Activated CD4-positive, alpha-beta T cell treated with anti-CD3 and anti-CD28 coated beads for 36 hours (primary cell): Measurements from ENCODE around the gene CYP20A1. TPM values are rescaled to one million over a fixed set of nuclear protein-coding genes. Genes with fewer than 3 reads are reported as not detected.
"Not testable (repeated sequence)": the region's sequence is repeated elsewhere in the genome, so short reads cannot be mapped to it uniquely, and the experiment has no call there.

ENCODE experiments used
- ATAC-seq: fragments of 200-7000 bp; cut with Tn5 transposase; one replicate; pipeline ENCODE4 v1.10.0; 2021; ENCODE audit warnings: mild to moderate bottlenecking, moderate library complexity
- CTCF ChIA-PET: fragments of 350-600 bp; sonication (Branson Sonifier 250); formaldehyde crosslinking; loops from one replicate; lab custom pipeline; 2021; ENCODE audit warnings: antibody characterized with exemption; lab: Charles Lee
- POLR2A ChIA-PET: fragments of 350-600 bp; sonication (Branson Sonifier 250); formaldehyde crosslinking; loops from one replicate; lab custom pipeline; 2021; ENCODE audit warnings: antibody characterized with exemption, inconsistent platforms; lab: Charles Lee
- DNase-seq: peaks from one replicate; pipeline ENCODE4 v3.0.0-alpha.2; 2020
- H3K27ac Mint-ChIP-seq: one replicate; pipeline ENCODE4 v1.8.0; 2021; ENCODE audit warnings: mixed read lengths
- H3K27me3 Mint-ChIP-seq: one replicate; pipeline ENCODE4 v1.8.0; 2021; ENCODE audit warnings: mixed read lengths
- H3K36me3 Mint-ChIP-seq: one replicate; pipeline ENCODE4 v1.8.0; 2021; ENCODE audit warnings: low read depth, mixed read lengths
- H3K4me1 Mint-ChIP-seq: one replicate; pipeline ENCODE4 v1.8.0; 2021; ENCODE audit warnings: mixed read lengths
- H3K4me3 Mint-ChIP-seq: one replicate; pipeline ENCODE4 v1.8.0; 2021; ENCODE audit warnings: mild to moderate bottlenecking, moderate library complexity, mixed read lengths
- H3K9me3 Mint-ChIP-seq: one replicate; pipeline ENCODE4 v1.8.0; 2021; ENCODE audit warnings: low read depth, mixed read lengths
- intact Hi-C, 2 experiments: fragments of 100-400 bp; cut with DNase I in 1 of 2; cut with micrococcal nuclease in 1 of 2; formaldehyde crosslinking; loops; one replicate each; pipeline versions ENCODE4 v1.14.2 to v1.15.1; 2022 to 2024; cut with DNase I, micrococcal nuclease
- total RNA-seq, 2 experiments: library from RNA; stranded (reverse); gene quantifications; one replicate each; pipeline ENCODE4 v1.2.3, GENCODE V29; 2021

Gene CYP20A1
- total RNA-seq, 2 experiments from 2014 or later: 19.0 to 23.3 TPM

GRCh38 chr2:203338322-203338721 lies 99.5 kb downstream of the CYP20A1 start:
- Mint-ChIP-seq H3K27ac (no peak overlapping the region), H3K36me3 (peaks cover 8% of the 10 kb centered on the region), H3K4me1 (peaks cover 2% of the 10 kb centered on the region), H3K27me3 (no peaks in the 10 kb centered on the region), H3K4me3 (no peak overlapping the region), H3K9me3 (no peaks in the 10 kb centered on the region)
- intact Hi-C loops: no loop called here
- DNase-seq: no peak
- CTCF ChIA-PET: no interaction called here
- POLR2A ChIA-PET: interaction anchor here (0.6 kb wide), 2 partner anchors 39 to 394 kb away, joined by 3 read pairs; no protein-coding TSS in a partner anchor
- ATAC-seq: no peak

- CTCF ChIA-PET: no interaction called here
- no peaks in the 10 kb centered on the region for H3K27me3 Mint-ChIP-seq
- no peaks in the 10 kb centered on the region for H3K9me3 Mint-ChIP-seq
- POLR2A ChIA-PET: no interaction called here
- H3K4me3 Mint-ChIP-seq: no peak overlapping the region
- H3K4me1 Mint-ChIP-seq: peaks cover 2% of the 10 kb centered on the region
- peaks cover 13% of the 10 kb centered on the region for H3K36me3 Mint-ChIP-seq
- intact Hi-C loops: no loop called here
- H3K27ac Mint-ChIP-seq: no peak overlapping the region
- ATAC-seq (no peak), DNase-seq (no peak)
Observed at GRCh38 chr2:203340791-203341487, 102.1 kb downstream of the CYP20A1 start.

GRCh38 chr2:203341741-203342310 lies 103.0 kb downstream of the CYP20A1 start:
- Mint-ChIP-seq H3K36me3 (peaks cover 11% of the 10 kb centered on the region), H3K9me3 (no peaks in the 10 kb centered on the region), H3K4me1 (no peaks in the 10 kb centered on the region), H3K4me3 (no peak overlapping the region), H3K27ac (no peak overlapping the region), H3K27me3 (no peaks in the 10 kb centered on the region)
- CTCF ChIA-PET: interaction anchor here (0.7 kb wide), 1 partner anchor 29 kb away, joined by 3 read pairs; no protein-coding TSS in a partner anchor
- intact Hi-C loops: no loop called here
- no peak for DNase-seq
- no peak for ATAC-seq
- POLR2A ChIA-PET: no interaction called here

- H3K27ac Mint-ChIP-seq, H3K36me3 Mint-ChIP-seq, H3K4me3 Mint-ChIP-seq, POLR2A ChIA-PET, H3K4me1 Mint-ChIP-seq, H3K27me3 Mint-ChIP-seq, intact Hi-C loops, ATAC-seq, H3K9me3 Mint-ChIP-seq, DNase-seq: not testable (repeated sequence)
- CTCF ChIA-PET: interaction anchor here (0.7 kb wide), 1 partner anchor 29 kb away, joined by 3 read pairs; no protein-coding TSS in a partner anchor
Observed at GRCh38 chr2:203342374-203342773, 103.6 kb downstream of the CYP20A1 start.

- CTCF ChIA-PET: no interaction called here
Observed at GRCh38 chr2:203344667-203345066, 105.8 kb downstream of the CYP20A1 start.

GRCh38 chr2:203346612-203347011 lies 107.8 kb downstream of the CYP20A1 start:
- no peak overlapping the region for H3K27ac Mint-ChIP-seq
- ChIA-PET CTCF (interaction anchor here (0.6 to 0.7 kb wide), 2 partner anchors 81 to 805 kb away, joined by 3 read pairs; no protein-coding TSS in a partner anchor), POLR2A (no interaction called here)
- DNase-seq (no peak), ATAC-seq (no peak)
- intact Hi-C loops: no loop called here
- H3K9me3 Mint-ChIP-seq: no peaks in the 10 kb centered on the region
- no peaks in the 10 kb centered on the region for H3K27me3 Mint-ChIP-seq
- no peak overlapping the region for H3K4me3 Mint-ChIP-seq
- no peaks in the 10 kb centered on the region for H3K4me1 Mint-ChIP-seq
- H3K36me3 Mint-ChIP-seq: peaks cover 10% of the 10 kb centered on the region

More at GRCh38 chr2:203344667-203345066, 105.8 kb downstream of the CYP20A1 start:
- no peak overlapping the region for H3K4me3 Mint-ChIP-seq
- H3K27ac Mint-ChIP-seq: no peak overlapping the region
- ATAC-seq (no peak), DNase-seq (no peak)
- intact Hi-C loops: no loop called here
- no peaks in the 10 kb centered on the region for H3K4me1 Mint-ChIP-seq
- H3K9me3 Mint-ChIP-seq: no peaks in the 10 kb centered on the region
- H3K36me3 Mint-ChIP-seq: peaks cover 10% of the 10 kb centered on the region
- no peaks in the 10 kb centered on the region for H3K27me3 Mint-ChIP-seq
- POLR2A ChIA-PET: no interaction called here

- DNase-seq (no peak), ATAC-seq (no peak)
- no peaks in the 10 kb centered on the region for H3K27me3 Mint-ChIP-seq
- no peaks in the 10 kb centered on the region for H3K4me1 Mint-ChIP-seq
- no peak overlapping the region for H3K27ac Mint-ChIP-seq
- H3K36me3 Mint-ChIP-seq: peaks cover 8% of the 10 kb centered on the region
- intact Hi-C loops: no loop called here
- CTCF ChIA-PET: interaction anchor here (1.2 kb wide), 1 partner anchor 18 kb away, joined by 3 read pairs; no protein-coding TSS in a partner anchor
- H3K4me3 Mint-ChIP-seq: no peak overlapping the region
- POLR2A ChIA-PET: no interaction called here
- no peaks in the 10 kb centered on the region for H3K9me3 Mint-ChIP-seq
Observed at GRCh38 chr2:203347375-203347774, 108.6 kb downstream of the CYP20A1 start.

GRCh38 chr2:203352604-203353255 lies 113.9 kb downstream of the CYP20A1 start:
- intact Hi-C loops: no loop called here
- peaks cover 5% of the 10 kb centered on the region for H3K36me3 Mint-ChIP-seq
- H3K27me3 Mint-ChIP-seq: no peaks in the 10 kb centered on the region
- no peak overlapping the region for H3K27ac Mint-ChIP-seq
- DNase-seq (no peak), ATAC-seq (no peak)
- CTCF ChIA-PET: no interaction called here
- no peak overlapping the region for H3K4me3 Mint-ChIP-seq
- POLR2A ChIA-PET: no interaction called here
- H3K9me3 Mint-ChIP-seq: no peaks in the 10 kb centered on the region
- H3K4me1 Mint-ChIP-seq: no peaks in the 10 kb centered on the region

- H3K27ac Mint-ChIP-seq: no peak overlapping the region
- no peaks in the 10 kb centered on the region for H3K27me3 Mint-ChIP-seq
- intact Hi-C loops: no loop called here
- no peak overlapping the region for H3K4me3 Mint-ChIP-seq
- ChIA-PET POLR2A (no interaction called here), CTCF (no interaction called here)
- no peak for ATAC-seq
- peaks cover 3% of the 10 kb centered on the region for H3K9me3 Mint-ChIP-seq
- DNase-seq: no peak
- H3K4me1 Mint-ChIP-seq: no peaks in the 10 kb centered on the region
- H3K36me3 Mint-ChIP-seq: peaks cover 7% of the 10 kb centered on the region
Observed at GRCh38 chr2:203354966-203355365, 116.1 kb downstream of the CYP20A1 start.
